CD14-positive monocyte (primary cell): Measurements from ENCODE around the gene SLC25A26. TPM values are rescaled to one million over a fixed set of nuclear protein-coding genes. Genes with fewer than 3 reads are reported as not detected.

Source experiments
- DNase-seq, 3 donors: peaks; one replicate each; pipeline ENCODE4 v3.0.0-alpha.2; 2011 to 2022
- H2AFZ ChIP-seq: 2 replicates; pipeline ENCODE4 v1.6.0; 2012; ENCODE audit warnings: mild to moderate bottlenecking, low read depth, low read length, inconsistent platforms; ENCODE audit not compliant: insufficient read depth, poor library complexity, severe bottlenecking
- H3K27ac ChIP-seq, 2 donors: 1 replicate in 1 of 2; 2 replicates in 1 of 2; pipeline ENCODE4 v1.5.1; 2012 to 2013; ENCODE audit warnings: low read length in 2 of 2, control low read depth in 1 of 2, inconsistent platforms in 1 of 2, low read depth in 1 of 2, mild to moderate bottlenecking in 1 of 2
- H3K27me3 ChIP-seq, 2 donors: one replicate each; pipeline versions ENCODE4 v1.6.0 to v1.6.1; 2011 to 2013; ENCODE audit warnings: low read length in 2 of 2; ENCODE audit not compliant: control insufficient read depth in 2 of 2, insufficient read depth in 2 of 2
- H3K36me3 ChIP-seq, 2 donors: replicated peaks in 1 of 2; 1 replicate in 1 of 2; 2 replicates in 1 of 2; pipeline versions ENCODE4 v1.5.1 to v1.6.1; 2012 to 2013; ENCODE audit warnings: low read length in 2 of 2, control low read depth in 1 of 2, inconsistent platforms in 1 of 2, mild to moderate bottlenecking in 1 of 2; ENCODE audit not compliant: insufficient read depth in 2 of 2, control insufficient read depth in 1 of 2
- H3K4me1 ChIP-seq, 2 donors: 1 replicate in 1 of 2; 2 replicates in 1 of 2; pipeline versions ENCODE4 v1.5.1 to v1.6.1; 2012 to 2013; ENCODE audit warnings: low read length in 2 of 2, control low read depth in 1 of 2, inconsistent platforms in 1 of 2, mild to moderate bottlenecking in 1 of 2, moderate library complexity in 1 of 2; ENCODE audit not compliant: insufficient read depth in 2 of 2, control insufficient read depth in 1 of 2
- H3K4me2 ChIP-seq: replicated peaks from 2 replicates; pipeline ENCODE3; 2012; ENCODE audit warnings: low read length, moderate library complexity, mild to moderate bottlenecking; ENCODE audit not compliant: poor library complexity, severe bottlenecking; ENCODE audit errors: extremely low read depth
- H3K4me3 ChIP-seq, 3 experiments: fragments of 200-600 bp in 1 of 3; sonication (generic) in 1 of 3; replicated peaks in 1 of 3; 1 replicate in 2 of 3; 2 replicates in 1 of 3; pipeline ENCODE4 v1.5.1; 2011 to 2013; ENCODE audit warnings: low read length in 3 of 3, mild to moderate bottlenecking in 3 of 3, control low read depth in 2 of 3, low read depth in 2 of 3, inconsistent platforms in 1 of 3, moderate library complexity in 1 of 3
- H3K79me2 ChIP-seq: 2 replicates; pipeline ENCODE4 v1.6.0; 2012; ENCODE audit warnings: mild to moderate bottlenecking, control low read depth, inconsistent platforms, low read length, moderate library complexity; ENCODE audit not compliant: insufficient read depth
- H3K9ac ChIP-seq: 2 replicates; pipeline ENCODE4 v1.6.0; 2017; ENCODE audit warnings: low read length, mild to moderate bottlenecking; ENCODE audit not compliant: insufficient read depth, poor library complexity, severe bottlenecking
- H3K9me3 ChIP-seq, 2 donors: replicated peaks in 1 of 2; 1 replicate in 1 of 2; 2 replicates in 1 of 2; pipeline versions ENCODE4 v1.5.1 to v1.6.1; 2012 to 2013; ENCODE audit warnings: low read length in 2 of 2, control low read depth in 1 of 2; ENCODE audit not compliant: control insufficient read depth in 1 of 2, insufficient read depth in 1 of 2
- H4K20me1 ChIP-seq: 2 replicates; pipeline ENCODE4 v1.6.0; 2012; ENCODE audit warnings: mild to moderate bottlenecking, low read length, control low read depth, moderate library complexity; ENCODE audit not compliant: insufficient read depth
- H3K27ac Mint-ChIP-seq, 7 donors: one replicate each; pipeline ENCODE4 v1.8.0; 2020; ENCODE audit warnings: mild to moderate bottlenecking in 7 of 7, mixed read lengths in 7 of 7, moderate library complexity in 6 of 7, inconsistent platforms in 2 of 7
- H3K27me3 Mint-ChIP-seq, 3 donors: one replicate each; pipeline ENCODE4 v1.8.0; 2021 to 2022; ENCODE audit warnings: low read depth in 3 of 3, mild to moderate bottlenecking in 3 of 3, mixed read lengths in 3 of 3, moderate library complexity in 3 of 3, inconsistent platforms in 1 of 3
- H3K36me3 Mint-ChIP-seq, 2 donors: one replicate each; pipeline ENCODE4 v1.8.0; 2020; ENCODE audit warnings: mixed read lengths in 2 of 2, inconsistent platforms in 1 of 2, mild to moderate bottlenecking in 1 of 2
- H3K4me1 Mint-ChIP-seq: one replicate; pipeline ENCODE4 v1.8.0; 2020; ENCODE audit warnings: mild to moderate bottlenecking, mixed read lengths
- H3K4me3 Mint-ChIP-seq, 2 donors: one replicate each; pipeline ENCODE4 v1.8.0; 2020; ENCODE audit warnings: mild to moderate bottlenecking in 2 of 2, mixed read lengths in 2 of 2, moderate library complexity in 1 of 2
- H3K9me3 Mint-ChIP-seq, 7 donors: one replicate each; pipeline ENCODE4 v1.8.0; 2020 to 2022; ENCODE audit warnings: mixed read lengths in 7 of 7, mild to moderate bottlenecking in 6 of 7, moderate library complexity in 6 of 7, inconsistent platforms in 2 of 7
- CTCF ChIP-seq: fragments of 200-600 bp; IDR thresholded peaks from one replicate; pipeline ENCODE4 v1.8.0; 2022; ENCODE audit warnings: antibody characterized with exemption, mild to moderate bottlenecking
- WGBS: methylation state at CpG from one replicate; pipeline ENCODE4 v1.1.5; 2013; ENCODE audit warnings: missing lambda C conversion rate; ENCODE audit not compliant: insufficient coverage; 5-methylcytosine and 5-hydroxymethylcytosine counted together
- intact Hi-C, 2 donors: fragments of 100-400 bp; cut with micrococcal nuclease; formaldehyde crosslinking; loops; one replicate each; pipeline versions ENCODE4 v1.15.0 to v1.15.1; 2023
- polyA plus RNA-seq, 3 donors: library from polyadenylated mRNA; depleted of rRNA in 1 of 3; unstranded in 2 of 3; stranded (reverse) in 1 of 3; fragments of 300-500 nt in 2 of 3; fragments of >200 nt in 1 of 3; fragmentation: Illumina TruSeq in 2 of 3; gene quantifications; 1 replicate in 2 of 3; 2 replicates in 1 of 3; pipeline ENCODE4 v1.2.3, GENCODE V29; 2012 to 2021

Gene SLC25A26
- polyA plus RNA-seq, 3 donors = 11.6 to 23.0 (median 14.4) TPM

DNA sequence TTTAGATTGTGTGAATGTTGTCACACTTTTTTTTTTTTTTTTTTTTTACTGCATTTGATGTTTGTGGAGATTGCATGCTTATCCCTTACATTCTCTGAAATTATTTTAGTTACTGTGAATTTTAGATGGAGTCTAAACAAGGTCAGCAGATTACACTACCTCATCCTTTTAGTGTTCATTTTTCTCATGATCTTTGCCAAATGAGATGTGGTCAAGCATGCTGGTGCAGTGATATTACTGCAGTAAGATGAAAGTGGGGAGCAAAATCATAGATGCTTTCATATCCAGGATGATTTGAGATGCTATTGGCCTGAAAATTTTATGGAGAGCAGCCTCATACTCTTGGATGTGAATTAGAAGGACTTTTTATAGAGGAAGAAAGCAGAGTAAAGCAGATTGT, 45.8 kb downstream of the SLC25A26 start:
- Histone ChIP-seq H3K79me2 (no peaks in the 10 kb centered on the region), H2AFZ (no peak overlapping the region), H3K36me3 (no peaks in the 10 kb centered on the region), H3K9ac (no peak overlapping the region), H3K4me2 (no peak overlapping the region), H3K4me1 (no peaks in the 10 kb centered on the region), H3K27me3 (no peaks in the 10 kb centered on the region), H3K4me3 (no peak overlapping the region), H3K27ac (no peak overlapping the region), H3K9me3 (no peaks in the 10 kb centered on the region), H4K20me1 (no peaks in the 10 kb centered on the region)
- H3K4me3 Mint-ChIP-seq = no peak overlapping the region
- no peaks in the 10 kb centered on the region for H3K4me1 Mint-ChIP-seq
- no peak for DNase-seq
- no peak overlapping the region for H3K27ac Mint-ChIP-seq
- peaks cover 11 to 15% of the 10 kb centered on the region in 2 donors for H3K36me3 Mint-ChIP-seq
- H3K27me3 Mint-ChIP-seq = no peaks in the 10 kb centered on the region
- intact Hi-C loops = no loop called here
- peaks cover 0 to 2% (median 0%) of the 10 kb centered on the region in 7 donors for H3K9me3 Mint-ChIP-seq
- TF ChIP-seq CTCF = no peak

- no peak overlapping the region for H2AFZ ChIP-seq
- Mint-ChIP-seq H3K27me3 (no peaks in the 10 kb centered on the region), H3K4me1 (no peaks in the 10 kb centered on the region), H3K4me3 (no peak overlapping the region), H3K36me3 (peaks cover 11 to 14% of the 10 kb centered on the region in 2 donors), H3K9me3 (peaks cover 0 to 2% (median 0%) of the 10 kb centered on the region in 7 donors), H3K27ac (no peak overlapping the region)
- DNase-seq = no peak
- H3K4me1 ChIP-seq = no peaks in the 10 kb centered on the region
- no peak overlapping the region for H3K27ac ChIP-seq
- intact Hi-C loops = no loop called here
- H3K27me3 ChIP-seq = no peaks in the 10 kb centered on the region
- H3K4me2 ChIP-seq = no peak overlapping the region
- no peaks in the 10 kb centered on the region for H3K36me3 ChIP-seq
- TF ChIP-seq CTCF = no peak
- no peaks in the 10 kb centered on the region for H3K9me3 ChIP-seq
- no peaks in the 10 kb centered on the region for H4K20me1 ChIP-seq
- no peak overlapping the region for H3K9ac ChIP-seq
- no peak overlapping the region for H3K4me3 ChIP-seq
- no peaks in the 10 kb centered on the region for H3K79me2 ChIP-seq
- WGBS = 70% methylated on average over 4 of the region's 4 CpGs
These were observed 46.2 kb downstream of the SLC25A26 start for GRCh38 chr3:66267031-66267430.
